Astrocyte (in vitro differentiated cells and primary cell): Measurements from ENCODE around the gene MYT1. TPM values are rescaled to one million over a fixed set of nuclear protein-coding genes. Genes with fewer than 3 reads are reported as not detected.
"Not testable (repeated sequence)": the region's sequence is repeated elsewhere in the genome, so short reads cannot be mapped to it uniquely, and the experiment has no call there.

Source experiments
- DNase-seq: peaks from one replicate; pipeline ENCODE4 v3.0.0-alpha.2; 2010; ENCODE audit warnings: low read depth
- FAIRE-seq: peaks from 2 replicates; lab custom pipeline; 2011; peaks lifted over from hg19 to GRCh38; lab: Jason Lieb, UNC
- H2AFZ ChIP-seq: 2 replicates; pipeline ENCODE4 v1.6.0; 2012; ENCODE audit warnings: low read depth, low read length, inconsistent platforms
- H3K27ac ChIP-seq: 2 replicates; pipeline ENCODE4 v1.5.1; 2011; ENCODE audit warnings: low read depth, low read length, inconsistent platforms
- H3K27me3 ChIP-seq: 2 replicates; pipeline ENCODE4 v1.6.0; 2011; ENCODE audit warnings: low read length, inconsistent platforms; ENCODE audit not compliant: insufficient read depth
- H3K36me3 ChIP-seq: 2 replicates; pipeline ENCODE4 v1.5.1; 2011; ENCODE audit warnings: low read length, inconsistent platforms; ENCODE audit not compliant: insufficient read depth
- H3K4me1 ChIP-seq: 2 replicates; pipeline ENCODE4 v1.5.1; 2011; ENCODE audit warnings: low read length, inconsistent platforms; ENCODE audit not compliant: insufficient read depth
- H3K4me2 ChIP-seq: 2 replicates; pipeline ENCODE4 v1.6.0; 2012; ENCODE audit warnings: low read length, inconsistent platforms
- H3K4me3 ChIP-seq: 2 replicates; pipeline ENCODE4 v1.5.1; 2011; ENCODE audit warnings: low read depth, mild to moderate bottlenecking, low read length, inconsistent platforms; ENCODE audit not compliant: insufficient read depth
- H3K79me2 ChIP-seq: 2 replicates; pipeline ENCODE4 v1.6.0; 2012; ENCODE audit warnings: mild to moderate bottlenecking, low read length, inconsistent platforms; ENCODE audit not compliant: insufficient read depth
- H3K9ac ChIP-seq: 2 replicates; pipeline ENCODE4 v1.6.0; 2012; ENCODE audit warnings: mild to moderate bottlenecking, low read length, inconsistent platforms
- H3K9me3 ChIP-seq: 2 replicates; pipeline ENCODE4 v1.5.1; 2012; ENCODE audit warnings: low read depth, mild to moderate bottlenecking, low read length, inconsistent platforms; ENCODE audit not compliant: insufficient read depth
- H4K20me1 ChIP-seq: 2 replicates; pipeline ENCODE4 v1.6.0; 2012; ENCODE audit warnings: low read length, inconsistent platforms; ENCODE audit not compliant: insufficient read depth
- H3K27ac Mint-ChIP-seq: one replicate; pipeline ENCODE4 v1.8.0; 2021; ENCODE audit warnings: mild to moderate bottlenecking, mixed read lengths; ENCODE audit not compliant: unreplicated experiment
- H3K27me3 Mint-ChIP-seq: one replicate; pipeline ENCODE4 v1.8.0; 2021; ENCODE audit warnings: low read depth, mixed read lengths; ENCODE audit not compliant: unreplicated experiment
- H3K36me3 Mint-ChIP-seq: one replicate; pipeline ENCODE4 v1.8.0; 2021; ENCODE audit warnings: low read depth, mixed read lengths; ENCODE audit not compliant: unreplicated experiment
- H3K4me1 Mint-ChIP-seq: one replicate; pipeline ENCODE4 v1.8.0; 2021; ENCODE audit warnings: low read depth, mixed read lengths; ENCODE audit not compliant: unreplicated experiment
- H3K4me3 Mint-ChIP-seq: one replicate; pipeline ENCODE4 v1.8.0; 2021; ENCODE audit warnings: mild to moderate bottlenecking, moderate library complexity, mixed read lengths; ENCODE audit not compliant: unreplicated experiment
- H3K9me3 Mint-ChIP-seq: one replicate; pipeline ENCODE4 v1.8.0; 2021; ENCODE audit warnings: mild to moderate bottlenecking, mixed read lengths; ENCODE audit not compliant: unreplicated experiment
- CTCF ChIP-seq: IDR thresholded peaks from 2 replicates; pipeline ENCODE4 v1.5.1; 2011; ENCODE audit warnings: low read depth, mild to moderate bottlenecking, inconsistent platforms, low read length, moderate library complexity; ENCODE audit not compliant: insufficient read depth
- EZH2 ChIP-seq: IDR thresholded peaks from 2 replicates; pipeline ENCODE4 v1.6.1; 2012; ENCODE audit warnings: mild to moderate bottlenecking, low read length, inconsistent platforms; ENCODE audit not compliant: insufficient read depth
- total RNA-seq: library from RNA; stranded (reverse); gene quantifications from 2 replicates; pipeline ENCODE4 v1.2.1, GENCODE V29; 2021

MYT1 gene
- total RNA-seq, 1 donor from 2014 or later = not detected

GRCh38 chr20:64116541-64117431, 47.5 kb upstream of the MYT1 start:
- no peaks in the 10 kb centered on the region for H3K9me3 Mint-ChIP-seq
- peaks cover 35% of the 10 kb centered on the region for H3K27me3 Mint-ChIP-seq
- no peak overlapping the region for H3K27ac Mint-ChIP-seq

DNA sequence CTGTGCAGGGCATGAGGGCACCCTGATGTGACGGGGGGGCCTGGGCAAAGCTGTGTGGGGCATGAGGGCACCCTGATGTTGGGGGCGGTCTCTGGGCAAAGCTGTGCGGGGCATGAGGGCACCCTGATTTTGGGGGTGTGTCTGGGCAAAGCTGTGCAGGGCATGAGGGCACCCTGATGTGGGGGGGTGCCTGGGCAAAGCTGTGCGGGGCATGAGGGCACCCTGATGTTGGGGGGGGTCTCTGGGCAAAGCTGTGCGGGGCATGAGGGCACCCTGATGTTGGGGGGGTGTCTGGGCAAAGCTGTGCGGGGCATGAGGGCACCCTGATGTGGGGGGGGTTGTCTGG, 46.8 kb upstream of the MYT1 start:
- H3K27me3 ChIP-seq = peaks cover 15% of the 10 kb centered on the region
- H3K4me1 Mint-ChIP-seq, FAIRE-seq, H3K9me3 ChIP-seq, H3K4me3 Mint-ChIP-seq, H3K36me3 Mint-ChIP-seq, H3K9ac ChIP-seq, H3K27ac ChIP-seq, H3K9me3 Mint-ChIP-seq, H4K20me1 ChIP-seq, DNase-seq, H3K4me2 ChIP-seq, H3K4me3 ChIP-seq, H3K36me3 ChIP-seq, H3K4me1 ChIP-seq, H3K79me2 ChIP-seq, H2AFZ ChIP-seq, H3K27ac Mint-ChIP-seq: not testable (repeated sequence)
- peaks cover 33% of the 10 kb centered on the region for H3K27me3 Mint-ChIP-seq

More at GRCh38 chr20:64116541-64117431, 47.5 kb upstream of the MYT1 start:
- Mint-ChIP-seq H3K4me3 (no peak overlapping the region), H3K4me1 (peaks cover 3% of the 10 kb centered on the region), H3K36me3 (peaks cover 4% of the 10 kb centered on the region)
- no peak overlapping the region for H3K4me3 ChIP-seq
- FAIRE-seq = no peak
- H3K27me3 ChIP-seq = peaks cover 13% of the 10 kb centered on the region
- no peak overlapping the region for H2AFZ ChIP-seq
- no peak overlapping the region for H3K4me2 ChIP-seq
- H3K79me2 ChIP-seq = no peaks in the 10 kb centered on the region
- no peaks in the 10 kb centered on the region for H3K4me1 ChIP-seq
- H3K27ac ChIP-seq = no peak overlapping the region
- H3K9ac ChIP-seq = no peak overlapping the region
- H3K36me3 ChIP-seq = no peaks in the 10 kb centered on the region
- H3K9me3 ChIP-seq = no peaks in the 10 kb centered on the region
- no peak for DNase-seq
- TF ChIP-seq CTCF (no peak), EZH2 (no peak)
- no peaks in the 10 kb centered on the region for H4K20me1 ChIP-seq

GRCh38 chr20:64119301-64119680, 45.0 kb upstream of the MYT1 start:
- no peak for FAIRE-seq
- H3K36me3 Mint-ChIP-seq = peaks cover 4% of the 10 kb centered on the region
- H3K27me3 Mint-ChIP-seq = peaks cover 32% of the 10 kb centered on the region
- Histone ChIP-seq H3K4me3 (no peak overlapping the region), H4K20me1 (no peaks in the 10 kb centered on the region), H2AFZ (no peak overlapping the region), H3K9ac (no peak overlapping the region), H3K4me1 (no peaks in the 10 kb centered on the region), H3K36me3 (no peaks in the 10 kb centered on the region), H3K27me3 (peaks cover 23% of the 10 kb centered on the region), H3K27ac (no peak overlapping the region), H3K4me2 (no peak overlapping the region), H3K9me3 (no peaks in the 10 kb centered on the region), H3K79me2 (no peaks in the 10 kb centered on the region)
- no peak overlapping the region for H3K27ac Mint-ChIP-seq
- no peak overlapping the region for H3K4me3 Mint-ChIP-seq
- peaks cover 5% of the 10 kb centered on the region for H3K9me3 Mint-ChIP-seq
- DNase-seq = no peak
- TF ChIP-seq EZH2 (no peak), CTCF (no peak)
- H3K4me1 Mint-ChIP-seq = no peaks in the 10 kb centered on the region
